HepG2 (cell line): Measurements from ENCODE around the gene RABEPK. TPM values are rescaled to one million over a fixed set of nuclear protein-coding genes. Genes with fewer than 3 reads are reported as not detected.

Experiments
- ATAC-seq: fragments of 200-7000 bp; cut with Tn5 transposase; 3 replicates; pipeline ENCODE4 v1.9.1; 2020; ENCODE audit warnings: mild to moderate bottlenecking, moderate library complexity
- BruUV-seq: library from RNA; stranded (reverse); fragments of 400-500 nt; replicated peaks from 2 replicates; lab custom pipeline; 2021; lab: Mats Ljungman, UMichigan
- CTCF ChIA-PET: fragments of 300-600 bp; formaldehyde crosslinking; extraction: SDS; loops from one replicate; lab custom pipeline; 2021; ENCODE audit warnings: low total read pairs, inconsistent platforms, low intra/inter-chr PET ratio; lab: Yijun Ruan, JAX
- POLR2A ChIA-PET: fragments of 350-600 bp; sonication (Branson Sonifier 250); formaldehyde crosslinking; loops from one replicate; lab custom pipeline; 2020; ENCODE audit warnings: antibody characterized with exemption, inconsistent platforms; lab: Yijun Ruan, JAX
- DNase-seq: peaks from one replicate; pipeline ENCODE4 v3.0.0-alpha.2; 2015; ENCODE audit warnings: low spot score
- FAIRE-seq: peaks from 3 replicates; lab custom pipeline; 2011; peaks lifted over from hg19 to GRCh38; lab: Jason Lieb, UNC
- H2AFZ ChIP-seq: one replicate; pipeline ENCODE4 v1.6.1; 2011; ENCODE audit warnings: low read length, inconsistent platforms
- H3K27ac ChIP-seq: fragments of 300-600 bp; 3 replicates; pipeline ENCODE4 v1.8.0; 2011; ENCODE audit warnings: mixed run types, mild to moderate bottlenecking, mixed read lengths, low read length, inconsistent platforms; ENCODE audit not compliant: insufficient read depth; ENCODE audit errors: extremely low read length
- H3K27me3 ChIP-seq, 2 experiments: fragments of 200-600 bp in 1 of 2; 2 replicates in 1 of 2; 3 replicates in 1 of 2; pipeline versions ENCODE4 v1.6.0 to v1.8.0; 2011; ENCODE audit warnings: low read length in 2 of 2, mild to moderate bottlenecking in 2 of 2, moderate library complexity in 2 of 2, inconsistent platforms in 1 of 2; ENCODE audit not compliant: insufficient read depth in 2 of 2, control insufficient read depth in 1 of 2
- H3K36me3 ChIP-seq, 2 experiments: fragments of 200-600 bp in 1 of 2; replicated peaks in 1 of 2; 2 replicates in 1 of 2; 3 replicates in 1 of 2; pipeline versions ENCODE4 v1.5.1 to v1.8.0; 2011; ENCODE audit warnings: low read length in 2 of 2, inconsistent platforms in 1 of 2; ENCODE audit not compliant: insufficient read depth in 2 of 2, control insufficient read depth in 1 of 2
- H3K4me1 ChIP-seq: 2 replicates; pipeline ENCODE4 v1.5.1; 2012; ENCODE audit warnings: low read length, inconsistent platforms; ENCODE audit not compliant: insufficient read depth
- H3K4me2 ChIP-seq: 2 replicates; pipeline ENCODE4 v1.6.0; 2011; ENCODE audit warnings: low read depth, low read length, inconsistent platforms
- H3K4me3 ChIP-seq, 3 experiments: fragments of 200-600 bp in 1 of 3; sonication (generic), shearing (Covaris generic) in 1 of 3; replicated peaks in 1 of 3; 2 replicates each; pipeline ENCODE4 v1.5.1; 2011 to 2016; ENCODE audit warnings: low read length in 3 of 3, inconsistent platforms in 2 of 3, low read depth in 2 of 3, mild to moderate bottlenecking in 2 of 3, control low read depth in 1 of 3, mixed read lengths in 1 of 3; ENCODE audit not compliant: insufficient read depth in 1 of 3
- H3K79me2 ChIP-seq: one replicate; pipeline ENCODE4 v1.6.1; 2011; ENCODE audit warnings: low read length, inconsistent platforms; ENCODE audit not compliant: insufficient read depth
- H3K9ac ChIP-seq: 2 replicates; pipeline ENCODE4 v1.6.0; 2011; ENCODE audit warnings: mild to moderate bottlenecking, low read depth, low read length, inconsistent platforms; ENCODE audit not compliant: insufficient read depth
- H3K9me3 ChIP-seq: 2 replicates; pipeline ENCODE4 v1.5.1; 2012; ENCODE audit warnings: mild to moderate bottlenecking, low read length
- H4K20me1 ChIP-seq: 2 replicates; pipeline ENCODE4 v1.6.0; 2011; ENCODE audit warnings: inconsistent platforms, mild to moderate bottlenecking, low read length, moderate library complexity; ENCODE audit not compliant: insufficient read depth
- ARNT ChIP-seq: fragments of 450-650 bp; IDR thresholded peaks from 2 replicates; pipeline ENCODE4 v1.6.1; 2017
- ASH2L ChIP-seq: fragments of 300-600, 200-600 bp; sonication (generic); IDR thresholded peaks from 2 replicates; pipeline ENCODE4 v1.7.0; 2017; ENCODE audit warnings: low read depth, mild to moderate bottlenecking, moderate library complexity, mixed read lengths, low read length; ENCODE audit not compliant: insufficient read length
- KAT7 ChIP-seq: IDR thresholded peaks from 2 replicates; pipeline ENCODE4 v1.6.1; 2018; ENCODE audit warnings: borderline replicate concordance, missing compliant biosample characterization
- KDM4B ChIP-seq: sonication (generic); formaldehyde crosslinking; IDR thresholded peaks from 2 replicates; pipeline ENCODE4 v1.4.0; 2020; ENCODE audit warnings: missing genetic modification reagents
- PAF1 ChIP-seq: IDR thresholded peaks from 2 replicates; pipeline ENCODE4 v1.6.1; 2016; ENCODE audit warnings: missing genetic modification reagents, missing compliant biosample characterization
- PHF20 ChIP-seq: sonication (generic); formaldehyde crosslinking; IDR thresholded peaks from 2 replicates; pipeline ENCODE4 v1.5.0; 2020; ENCODE audit warnings: mild to moderate bottlenecking, missing genetic modification reagents
- SOX6 ChIP-seq, 2 experiments: fragments of 450-650 bp in 1 of 2; sonication (generic) in 1 of 2; formaldehyde crosslinking in 1 of 2; IDR thresholded peaks; 2 replicates each; pipeline versions ENCODE4 v1.4.0 to v1.6.1; 2017 to 2020; ENCODE audit warnings: antibody characterized with exemption in 1 of 2, mild to moderate bottlenecking in 1 of 2, missing genetic modification reagents in 1 of 2
- SRSF1 ChIP-seq: fragments of 200-400 bp; formaldehyde crosslinking; optimal IDR thresholded peaks from 2 replicates; pipeline ENCODE3; 2017; ENCODE audit warnings: mild to moderate bottlenecking, low read depth, low read length, moderate library complexity
- ZNF317 ChIP-seq: sonication (generic); formaldehyde crosslinking; IDR thresholded peaks from 2 replicates; pipeline ENCODE4 v1.5.0; 2020; ENCODE audit warnings: mild to moderate bottlenecking, missing genetic modification reagents
- ZNF749 ChIP-seq: sonication (generic); formaldehyde crosslinking; IDR thresholded peaks from 2 replicates; pipeline ENCODE4 v1.8.0; 2022; ENCODE audit warnings: mild to moderate bottlenecking, missing genetic modification reagents, moderate library complexity, borderline replicate concordance
- ZNF878 ChIP-seq: sonication (generic); formaldehyde crosslinking; IDR thresholded peaks from 2 replicates; pipeline ENCODE4 v1.8.1; 2023; ENCODE audit warnings: mild to moderate bottlenecking, missing genetic modification reagents, moderate library complexity
- WGBS: methylation state at CpG from one replicate; pipeline ENCODE4 v1.1.6; 2017; ENCODE audit warnings: low lambda C conversion rate; 5-methylcytosine and 5-hydroxymethylcytosine counted together
- in situ Hi-C: cut with HindIII; loops from 2 replicates; pipeline ENCODE4 v1.10.0; 2017; ENCODE audit warnings: low pct_unique_long_range_greater_than_20kb; ENCODE audit not compliant: extremely low pct_ligation_motif_present
- intact Hi-C: fragments of 100-400 bp; cut with micrococcal nuclease; formaldehyde crosslinking; loops from one replicate; pipeline ENCODE4 v1.10.0; 2022; ENCODE audit not compliant: unreplicated experiment
- polyA plus RNA-seq, 8 experiments: library from polyadenylated mRNA; depleted of rRNA in 3 of 8; stranded (reverse) in 7 of 8; unstranded in 1 of 8; fragments of >200 nt; fragmentation: Illumina TruSeq in 4 of 8; extraction: Trizol in 4 of 8; gene quantifications; 2 replicates each; pipeline versions ENCODE4 v1.2.1 to v1.2.3, GENCODE V29; 2011 to 2016; ENCODE audit warnings: low read depth in 4 of 8, missing spikeins in 1 of 8, mixed read lengths in 1 of 8; ENCODE audit not compliant: insufficient read depth in 1 of 8
- total RNA-seq, 5 experiments: library from RNA; depleted of rRNA; stranded (reverse); fragments of >200 nt; fragmentation: Illumina TruSeq; extraction: Trizol; gene quantifications; 2 replicates each; pipeline ENCODE4 v1.2.3, GENCODE V29; 2016; ENCODE audit warnings: low read depth in 1 of 5
- TF ChIP-seq, protein P1 (sequence below): sonication (generic); formaldehyde crosslinking; IDR thresholded peaks from 2 replicates; pipeline ENCODE4 v1.5.1; 2020; ENCODE audit warnings: missing genetic modification reagents, mild to moderate bottlenecking, borderline replicate concordance
- TF ChIP-seq, protein P2 (sequence below): sonication (generic); formaldehyde crosslinking; IDR thresholded peaks from 2 replicates; pipeline ENCODE4 v1.4.0; 2020; ENCODE audit warnings: missing genetic modification reagents

The RABEPK gene
- total and polyA plus RNA-seq, 2 of the 13 experiments (the other 11 are each of a cell fraction or from before 2014, with no cell fraction given), result 75.5 to 90.0 TPM

DNA sequence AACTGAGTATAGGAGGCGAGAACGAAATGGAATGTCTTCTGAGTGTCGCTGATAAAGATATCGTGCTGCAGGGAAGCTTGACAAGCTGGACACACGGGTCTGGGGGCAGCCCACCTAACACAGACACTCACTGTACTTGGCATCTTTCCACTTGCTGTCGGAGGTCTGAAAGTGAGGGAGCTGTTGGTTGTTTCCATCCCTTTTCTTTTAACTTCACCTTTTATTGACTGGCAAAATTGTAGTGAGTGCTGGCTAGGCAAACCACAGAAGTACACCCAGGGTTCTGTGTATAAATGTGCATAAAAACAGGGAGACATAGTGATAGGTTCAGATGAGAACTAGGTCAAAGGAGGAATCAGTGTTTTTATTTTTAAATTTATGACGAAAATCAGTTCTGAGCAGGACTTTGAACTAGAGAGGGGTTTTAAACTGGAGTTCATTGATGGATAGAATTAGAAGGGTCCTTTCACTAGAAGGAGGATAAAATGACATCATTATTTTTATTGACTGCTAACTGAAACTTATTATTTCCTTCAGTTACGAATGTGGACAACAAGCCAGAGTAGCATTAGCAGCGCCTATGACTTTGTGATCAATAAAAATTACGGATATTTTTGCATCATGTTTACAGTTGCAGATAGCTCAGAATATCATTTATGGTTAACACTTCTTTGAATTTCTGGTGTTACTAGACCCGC lies 62.1 kb downstream of the RABEPK start:
- intact Hi-C loops (no loop called here), in situ Hi-C loops (no loop called here)
- Histone ChIP-seq H3K9me3 (no peaks in the 10 kb centered on the region), H3K27ac (peak overlapping the region; percentile 94), H3K9ac (peak overlapping the region; percentile 88), H3K4me2 (peak overlapping the region; percentile 72), H3K4me3 (peak overlapping the region; percentile 83 to 99 (median 87)), H3K79me2 (peaks cover 51% of the 10 kb centered on the region), H3K36me3 (peaks cover 0 to 8% of the 10 kb centered on the region in 2 experiments; a peak in 1 of 5 replicates), H3K27me3 (no peaks in the 10 kb centered on the region), H4K20me1 (peaks cover 6% of the 10 kb centered on the region), H3K4me1 (peaks cover 58% of the 10 kb centered on the region), H2AFZ (no peak overlapping the region)
- ChIA-PET CTCF (no interaction called here), POLR2A (interaction anchor here (0.9 to 5.0 kb wide), 6 partner anchors 10 to 99 kb away, joined by 3 to 73 read pairs (median 11); partner anchors contain the start of gene HSPA5)
- FAIRE-seq (no peak), DNase-seq (peak; percentile 15), ATAC-seq (no peak)
- TSS peak; percentile 65 for BruUV-seq
- WGBS, result 25% methylated on average over 11 of the region's 11 CpGs
- TF ChIP-seq ASH2L, result peak; percentile 1
- TF ChIP-seq, protein P1, sequence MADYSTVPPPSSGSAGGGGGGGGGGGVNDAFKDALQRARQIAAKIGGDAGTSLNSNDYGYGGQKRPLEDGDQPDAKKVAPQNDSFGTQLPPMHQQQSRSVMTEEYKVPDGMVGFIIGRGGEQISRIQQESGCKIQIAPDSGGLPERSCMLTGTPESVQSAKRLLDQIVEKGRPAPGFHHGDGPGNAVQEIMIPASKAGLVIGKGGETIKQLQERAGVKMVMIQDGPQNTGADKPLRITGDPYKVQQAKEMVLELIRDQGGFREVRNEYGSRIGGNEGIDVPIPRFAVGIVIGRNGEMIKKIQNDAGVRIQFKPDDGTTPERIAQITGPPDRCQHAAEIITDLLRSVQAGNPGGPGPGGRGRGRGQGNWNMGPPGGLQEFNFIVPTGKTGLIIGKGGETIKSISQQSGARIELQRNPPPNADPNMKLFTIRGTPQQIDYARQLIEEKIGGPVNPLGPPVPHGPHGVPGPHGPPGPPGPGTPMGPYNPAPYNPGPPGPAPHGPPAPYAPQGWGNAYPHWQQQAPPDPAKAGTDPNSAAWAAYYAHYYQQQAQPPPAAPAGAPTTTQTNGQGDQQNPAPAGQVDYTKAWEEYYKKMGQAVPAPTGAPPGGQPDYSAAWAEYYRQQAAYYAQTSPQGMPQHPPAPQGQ, result no peak
- peak; percentile 56; the same call in 1 of the 2 replicates for TF ChIP-seq ZNF878
- no peak for TF ChIP-seq ZNF749 (CRISPR knock-in tag)
- no peak for TF ChIP-seq PHF20 (CRISPR knock-in tag)
- TF ChIP-seq SRSF1, result no peak
- 0 out of 2 replicates have a peak, but pooled peaks have one; percentile 33 for TF ChIP-seq ZNF317 (CRISPR knock-in tag)
- TF ChIP-seq, protein P2, sequence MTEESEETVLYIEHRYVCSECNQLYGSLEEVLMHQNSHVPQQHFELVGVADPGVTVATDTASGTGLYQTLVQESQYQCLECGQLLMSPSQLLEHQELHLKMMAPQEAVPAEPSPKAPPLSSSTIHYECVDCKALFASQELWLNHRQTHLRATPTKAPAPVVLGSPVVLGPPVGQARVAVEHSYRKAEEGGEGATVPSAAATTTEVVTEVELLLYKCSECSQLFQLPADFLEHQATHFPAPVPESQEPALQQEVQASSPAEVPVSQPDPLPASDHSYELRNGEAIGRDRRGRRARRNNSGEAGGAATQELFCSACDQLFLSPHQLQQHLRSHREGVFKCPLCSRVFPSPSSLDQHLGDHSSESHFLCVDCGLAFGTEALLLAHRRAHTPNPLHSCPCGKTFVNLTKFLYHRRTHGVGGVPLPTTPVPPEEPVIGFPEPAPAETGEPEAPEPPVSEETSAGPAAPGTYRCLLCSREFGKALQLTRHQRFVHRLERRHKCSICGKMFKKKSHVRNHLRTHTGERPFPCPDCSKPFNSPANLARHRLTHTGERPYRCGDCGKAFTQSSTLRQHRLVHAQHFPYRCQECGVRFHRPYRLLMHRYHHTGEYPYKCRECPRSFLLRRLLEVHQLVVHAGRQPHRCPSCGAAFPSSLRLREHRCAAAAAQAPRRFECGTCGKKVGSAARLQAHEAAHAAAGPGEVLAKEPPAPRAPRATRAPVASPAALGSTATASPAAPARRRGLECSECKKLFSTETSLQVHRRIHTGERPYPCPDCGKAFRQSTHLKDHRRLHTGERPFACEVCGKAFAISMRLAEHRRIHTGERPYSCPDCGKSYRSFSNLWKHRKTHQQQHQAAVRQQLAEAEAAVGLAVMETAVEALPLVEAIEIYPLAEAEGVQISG (CRISPR knock-in tag), result no peak
- TF ChIP-seq KAT7 (CRISPR knock-in tag), result 0 out of 2 replicates have a peak, but pooled peaks have one; percentile 18
- no peak for TF ChIP-seq SOX6 (IDR thresholded peaks at IDR 0.05)
- TF ChIP-seq SOX6 (CRISPR knock-in tag; IDR thresholded peaks at IDR 0.05), result no peak
- TF ChIP-seq PAF1 (CRISPR knock-in tag), result no peak
- peak; percentile 10; the same call in 1 of the 2 replicates for TF ChIP-seq KDM4B (CRISPR knock-in tag)
- TF ChIP-seq ARNT, result no peak
